Measurements from ENCODE around the gene ATP8A2. TPM values are rescaled to one million over a fixed set of nuclear protein-coding genes. Genes with fewer than 3 reads are reported as not detected.

The ATP8A2 gene
- total and polyA plus RNA-seq, 10 of the 15 experiments (the other 5 are each of a cell fraction or from before 2014, with no cell fraction given): 0.01 to 0.04 (median 0.04) TPM; not detected in 7

DNA sequence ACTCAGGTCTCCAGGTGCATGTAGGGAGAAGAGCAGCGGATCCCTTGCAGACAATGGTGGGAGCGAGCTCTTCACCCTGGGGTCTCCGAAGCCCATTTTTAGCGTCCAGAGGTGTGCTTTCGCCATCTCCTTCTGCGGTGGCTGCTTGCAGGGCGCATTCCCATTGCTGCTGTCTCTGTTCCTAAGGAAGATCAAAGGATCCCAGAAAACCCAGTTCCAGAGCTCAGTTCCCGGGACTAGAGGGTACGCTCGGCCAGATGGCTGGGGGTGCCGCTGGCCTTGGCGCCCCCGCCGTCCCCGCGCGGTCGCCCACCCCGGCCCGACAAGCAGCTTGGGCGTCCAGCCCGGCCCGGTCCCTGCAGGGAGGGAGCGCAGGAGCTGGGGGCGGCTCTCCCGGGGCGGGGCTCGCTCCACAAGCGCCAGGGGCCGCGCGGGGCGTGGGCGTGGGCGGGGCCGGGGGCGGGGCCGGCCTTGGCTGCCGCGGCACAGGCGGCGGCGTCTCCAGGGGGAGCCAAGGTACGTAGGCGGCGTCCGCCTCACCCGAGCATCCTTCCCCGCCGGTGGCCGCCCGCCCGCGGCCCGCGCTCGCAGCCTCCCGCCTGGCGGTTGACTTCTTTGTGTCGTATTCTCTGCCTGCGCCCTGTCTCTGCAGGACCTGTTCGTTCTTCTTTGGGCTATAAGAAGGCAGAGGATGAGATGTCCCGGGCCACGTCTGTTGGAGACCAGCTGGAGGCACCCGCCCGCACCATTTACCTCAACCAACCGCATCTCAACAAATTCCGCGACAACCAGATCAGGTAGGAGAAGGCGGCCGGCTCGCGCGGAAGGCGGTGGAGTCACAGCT is 96.8 kb downstream of the ATP8A2 start:
- ChIA-PET RAD21 (ENCODE audit: unreplicated experiment) (no interaction called here), SMC1A (ENCODE audit: uncharacterized antibody, unreplicated experiment) (no interaction called here), CTCF (no interaction called here), POLR2A (no interaction called here)
- H3K9me3 ChIP-seq (replicated peaks; ENCODE audit: control insufficient read depth, insufficient read depth, low read length): no peaks in the 10 kb centered on the region; the same call in 2 of the 3 replicates
- WGBS (ENCODE audit: insufficient coverage, insufficient replicate concordance, low lambda C conversion rate, missing lambda C conversion rate): 40% methylated on average over 45 of the region's 75 CpGs
- H2AFZ ChIP-seq (ENCODE audit: control insufficient read depth, low read depth, low read length): no peak overlapping the region
- DNase-seq (ENCODE audit: low read depth, low spot score): no peak
- no peak overlapping the region for H3K27ac ChIP-seq (ENCODE audit: control insufficient read depth, insufficient read depth)
- no peak for FAIRE-seq
- no peaks in the 10 kb centered on the region for H3K36me3 ChIP-seq (ENCODE audit: control insufficient read depth in 2 of 2, insufficient read depth in 2 of 2, low read length in 1 of 2)
- H3K27me3 ChIP-seq (replicated peaks in 1 of 2; ENCODE audit: control insufficient read depth in 2 of 2, insufficient read depth in 2 of 2, low read length in 1 of 2): peaks cover 4 to 8% of the 10 kb centered on the region in 2 experiments; a peak in 3 of 4 replicates
- H3K9ac ChIP-seq (ENCODE audit: control insufficient read depth, insufficient read depth, low read length): no peak overlapping the region
- intact Hi-C loops (cut with micrococcal nuclease; ENCODE audit: unreplicated experiment): no loop called here
- H3K79me2 ChIP-seq (ENCODE audit: control insufficient read depth, insufficient read depth, low read length): no peaks in the 10 kb centered on the region
- H4K20me1 ChIP-seq (ENCODE audit: control insufficient read depth, insufficient read depth): no peaks in the 10 kb centered on the region
- H3K4me3 ChIP-seq: no peak overlapping the region
- no TSS peak for BruUV-seq (replicated peaks)
- no peak overlapping the region for H3K4me2 ChIP-seq (ENCODE audit: control insufficient read depth, insufficient read depth)
- no peaks in the 10 kb centered on the region for H3K4me1 ChIP-seq (ENCODE audit: control insufficient read depth, insufficient read depth, low read length)
- in situ Hi-C loops (cut with MboI): no loop called here
- no peak for ATAC-seq
- TF ChIP-seq BRCA1 (IDR thresholded peaks at IDR 0.05; ENCODE audit: low read depth, low read length) (no peak), SREBF2 (IDR thresholded peaks at IDR 0.05; ENCODE audit: low read length) (no peak), MEF2A (IDR thresholded peaks at IDR 0.05; ENCODE audit: insufficient read depth, low read depth, low read length) (no peak), FOS (IDR thresholded peaks at IDR 0.05; ENCODE audit: borderline replicate concordance, extremely low read depth, insufficient read length) (no peak), ZNF274 (IDR thresholded peaks at IDR 0.05; ENCODE audit: insufficient read depth, insufficient read length) (no peak)
- TF ChIP-seq, protein P1, sequence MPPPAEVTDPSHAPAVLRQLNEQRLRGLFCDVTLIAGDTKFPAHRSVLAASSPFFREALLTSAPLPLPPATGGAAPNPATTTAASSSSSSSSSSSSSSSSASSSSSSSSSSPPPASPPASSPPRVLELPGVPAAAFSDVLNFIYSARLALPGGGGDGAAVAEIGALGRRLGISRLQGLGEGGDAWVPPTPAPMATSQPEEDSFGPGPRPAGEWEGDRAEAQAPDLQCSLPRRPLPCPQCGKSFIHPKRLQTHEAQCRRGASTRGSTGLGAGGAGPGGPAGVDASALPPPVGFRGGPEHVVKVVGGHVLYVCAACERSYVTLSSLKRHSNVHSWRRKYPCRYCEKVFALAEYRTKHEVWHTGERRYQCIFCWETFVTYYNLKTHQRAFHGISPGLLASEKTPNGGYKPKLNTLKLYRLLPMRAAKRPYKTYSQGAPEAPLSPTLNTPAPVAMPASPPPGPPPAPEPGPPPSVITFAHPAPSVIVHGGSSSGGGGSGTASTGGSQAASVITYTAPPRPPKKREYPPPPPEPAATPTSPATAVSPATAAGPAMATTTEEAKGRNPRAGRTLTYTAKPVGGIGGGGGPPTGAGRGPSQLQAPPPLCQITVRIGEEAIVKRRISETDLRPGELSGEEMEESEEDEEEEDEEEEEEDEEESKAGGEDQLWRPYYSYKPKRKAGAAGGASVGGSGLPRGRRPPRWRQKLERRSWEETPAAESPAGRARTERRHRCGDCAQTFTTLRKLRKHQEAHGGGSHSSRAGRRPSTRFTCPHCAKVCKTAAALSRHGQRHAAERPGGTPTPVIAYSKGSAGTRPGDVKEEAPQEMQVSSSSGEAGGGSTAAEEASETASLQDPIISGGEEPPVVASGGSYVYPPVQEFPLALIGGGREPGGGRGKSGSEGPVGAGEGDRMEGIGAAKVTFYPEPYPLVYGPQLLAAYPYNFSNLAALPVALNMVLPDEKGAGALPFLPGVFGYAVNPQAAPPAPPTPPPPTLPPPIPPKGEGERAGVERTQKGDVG (CRISPR knock-in tag; IDR thresholded peaks at IDR 0.05): no peak
- TF ChIP-seq, protein P2, sequence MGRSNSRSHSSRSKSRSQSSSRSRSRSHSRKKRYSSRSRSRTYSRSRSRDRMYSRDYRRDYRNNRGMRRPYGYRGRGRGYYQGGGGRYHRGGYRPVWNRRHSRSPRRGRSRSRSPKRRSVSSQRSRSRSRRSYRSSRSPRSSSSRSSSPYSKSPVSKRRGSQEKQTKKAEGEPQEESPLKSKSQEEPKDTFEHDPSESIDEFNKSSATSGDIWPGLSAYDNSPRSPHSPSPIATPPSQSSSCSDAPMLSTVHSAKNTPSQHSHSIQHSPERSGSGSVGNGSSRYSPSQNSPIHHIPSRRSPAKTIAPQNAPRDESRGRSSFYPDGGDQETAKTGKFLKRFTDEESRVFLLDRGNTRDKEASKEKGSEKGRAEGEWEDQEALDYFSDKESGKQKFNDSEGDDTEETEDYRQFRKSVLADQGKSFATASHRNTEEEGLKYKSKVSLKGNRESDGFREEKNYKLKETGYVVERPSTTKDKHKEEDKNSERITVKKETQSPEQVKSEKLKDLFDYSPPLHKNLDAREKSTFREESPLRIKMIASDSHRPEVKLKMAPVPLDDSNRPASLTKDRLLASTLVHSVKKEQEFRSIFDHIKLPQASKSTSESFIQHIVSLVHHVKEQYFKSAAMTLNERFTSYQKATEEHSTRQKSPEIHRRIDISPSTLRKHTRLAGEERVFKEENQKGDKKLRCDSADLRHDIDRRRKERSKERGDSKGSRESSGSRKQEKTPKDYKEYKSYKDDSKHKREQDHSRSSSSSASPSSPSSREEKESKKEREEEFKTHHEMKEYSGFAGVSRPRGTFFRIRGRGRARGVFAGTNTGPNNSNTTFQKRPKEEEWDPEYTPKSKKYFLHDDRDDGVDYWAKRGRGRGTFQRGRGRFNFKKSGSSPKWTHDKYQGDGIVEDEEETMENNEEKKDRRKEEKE (IDR thresholded peaks at IDR 0.05): no peak
- TF ChIP-seq, protein P3, sequence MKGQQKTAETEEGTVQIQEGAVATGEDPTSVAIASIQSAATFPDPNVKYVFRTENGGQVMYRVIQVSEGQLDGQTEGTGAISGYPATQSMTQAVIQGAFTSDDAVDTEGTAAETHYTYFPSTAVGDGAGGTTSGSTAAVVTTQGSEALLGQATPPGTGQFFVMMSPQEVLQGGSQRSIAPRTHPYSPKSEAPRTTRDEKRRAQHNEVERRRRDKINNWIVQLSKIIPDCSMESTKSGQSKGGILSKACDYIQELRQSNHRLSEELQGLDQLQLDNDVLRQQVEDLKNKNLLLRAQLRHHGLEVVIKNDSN (IDR thresholded peaks at IDR 0.05; ENCODE audit: borderline replicate concordance, extremely low read length, insufficient read depth, low read depth, low read length): no peak
- TF ChIP-seq, protein P4, sequence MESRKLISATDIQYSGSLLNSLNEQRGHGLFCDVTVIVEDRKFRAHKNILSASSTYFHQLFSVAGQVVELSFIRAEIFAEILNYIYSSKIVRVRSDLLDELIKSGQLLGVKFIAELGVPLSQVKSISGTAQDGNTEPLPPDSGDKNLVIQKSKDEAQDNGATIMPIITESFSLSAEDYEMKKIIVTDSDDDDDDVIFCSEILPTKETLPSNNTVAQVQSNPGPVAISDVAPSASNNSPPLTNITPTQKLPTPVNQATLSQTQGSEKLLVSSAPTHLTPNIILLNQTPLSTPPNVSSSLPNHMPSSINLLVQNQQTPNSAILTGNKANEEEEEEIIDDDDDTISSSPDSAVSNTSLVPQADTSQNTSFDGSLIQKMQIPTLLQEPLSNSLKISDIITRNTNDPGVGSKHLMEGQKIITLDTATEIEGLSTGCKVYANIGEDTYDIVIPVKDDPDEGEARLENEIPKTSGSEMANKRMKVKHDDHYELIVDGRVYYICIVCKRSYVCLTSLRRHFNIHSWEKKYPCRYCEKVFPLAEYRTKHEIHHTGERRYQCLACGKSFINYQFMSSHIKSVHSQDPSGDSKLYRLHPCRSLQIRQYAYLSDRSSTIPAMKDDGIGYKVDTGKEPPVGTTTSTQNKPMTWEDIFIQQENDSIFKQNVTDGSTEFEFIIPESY (IDR thresholded peaks at IDR 0.05): no peak
- TF ChIP-seq, protein P5, sequence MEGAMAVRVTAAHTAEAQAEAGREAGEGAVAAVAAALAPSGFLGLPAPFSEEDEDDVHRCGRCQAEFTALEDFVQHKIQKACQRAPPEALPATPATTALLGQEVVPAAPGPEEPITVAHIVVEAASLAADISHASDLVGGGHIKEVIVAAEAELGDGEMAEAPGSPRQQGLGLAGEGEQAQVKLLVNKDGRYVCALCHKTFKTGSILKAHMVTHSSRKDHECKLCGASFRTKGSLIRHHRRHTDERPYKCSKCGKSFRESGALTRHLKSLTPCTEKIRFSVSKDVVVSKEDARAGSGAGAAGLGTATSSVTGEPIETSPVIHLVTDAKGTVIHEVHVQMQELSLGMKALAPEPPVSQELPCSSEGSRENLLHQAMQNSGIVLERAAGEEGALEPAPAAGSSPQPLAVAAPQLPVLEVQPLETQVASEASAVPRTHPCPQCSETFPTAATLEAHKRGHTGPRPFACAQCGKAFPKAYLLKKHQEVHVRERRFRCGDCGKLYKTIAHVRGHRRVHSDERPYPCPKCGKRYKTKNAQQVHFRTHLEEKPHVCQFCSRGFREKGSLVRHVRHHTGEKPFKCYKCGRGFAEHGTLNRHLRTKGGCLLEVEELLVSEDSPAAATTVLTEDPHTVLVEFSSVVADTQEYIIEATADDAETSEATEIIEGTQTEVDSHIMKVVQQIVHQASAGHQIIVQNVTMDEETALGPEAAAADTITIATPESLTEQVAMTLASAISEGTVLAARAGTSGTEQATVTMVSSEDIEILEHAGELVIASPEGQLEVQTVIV (IDR thresholded peaks at IDR 0.05; ENCODE audit: borderline replicate concordance, partially characterized antibody): no peak

Measured in GM12878 (cell line).